Measurements from ENCODE around the gene PCP4L1. TPM values are rescaled to one million over a fixed set of nuclear protein-coding genes. Genes with fewer than 3 reads are reported as not detected.
"Not testable (repeated sequence)": the region's sequence is repeated elsewhere in the genome, so short reads cannot be mapped to it uniquely, and the experiment has no call there.

The PCP4L1 gene
- total RNA-seq, 1 donor from 2014 or later, result 29.3 TPM

DNA sequence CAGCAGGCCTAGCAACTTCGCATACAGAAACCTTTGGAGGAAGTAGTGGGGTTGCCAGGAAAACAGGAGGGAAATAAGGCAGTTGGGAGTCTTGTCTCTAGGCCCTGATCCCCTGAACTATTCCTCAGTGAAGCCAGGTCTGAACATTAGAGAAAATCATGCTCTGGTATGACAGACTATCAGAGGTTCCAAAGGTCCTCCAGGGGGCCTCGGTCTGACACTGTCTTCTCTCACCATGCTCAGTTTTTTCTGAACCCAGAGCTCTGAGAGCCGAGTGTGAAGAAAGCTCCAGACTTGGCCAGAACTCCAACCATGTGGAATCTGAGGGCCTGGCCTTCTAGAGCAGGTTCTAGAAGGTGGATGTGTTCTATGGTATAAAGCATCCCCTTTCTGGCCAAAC lies 28.6 kb upstream of the PCP4L1 start:
- ATAC-seq, result no peak

DNA sequence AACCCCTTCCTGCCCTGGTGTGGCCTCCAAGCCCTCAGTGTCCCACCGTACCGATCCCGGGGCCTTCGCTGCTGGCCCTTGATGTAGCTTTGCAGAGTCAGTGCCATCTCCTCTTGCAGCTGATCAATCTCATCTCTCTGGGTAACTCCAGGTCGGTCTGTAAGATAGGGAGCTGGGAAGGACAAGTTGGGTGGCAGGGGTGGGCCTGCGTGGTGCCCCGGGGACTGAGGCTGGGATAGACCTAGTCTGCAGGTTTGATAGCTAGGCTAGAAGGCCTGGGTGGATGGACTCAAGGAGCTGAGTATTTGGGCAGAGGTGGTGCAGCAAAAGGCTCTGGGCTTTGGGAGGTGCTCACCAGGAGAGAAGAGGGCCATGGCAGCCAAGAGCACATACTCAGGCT lies 27.8 kb upstream of the PCP4L1 start:
- ATAC-seq, result no peak

DNA sequence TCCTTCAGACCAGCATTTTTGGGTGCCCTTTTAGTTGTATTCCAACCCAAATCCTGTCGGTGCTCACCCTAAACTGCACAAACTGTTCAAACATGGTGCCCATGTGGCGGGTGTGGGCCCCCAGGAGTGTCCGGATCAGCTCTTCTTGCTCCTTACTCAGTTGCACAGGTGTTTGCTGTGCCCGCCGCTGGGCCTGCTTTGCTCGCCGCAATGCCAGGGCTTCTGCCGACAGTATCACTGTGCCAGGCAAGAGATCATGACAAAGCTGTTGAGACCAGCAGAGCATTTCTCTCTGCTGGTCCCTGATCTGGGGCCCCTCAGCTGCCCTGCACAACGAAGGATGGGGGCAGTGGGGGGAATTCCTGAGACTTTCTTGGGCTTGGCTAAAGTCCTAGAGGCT lies 25.4 kb upstream of the PCP4L1 start:
- no peak for ATAC-seq

DNA sequence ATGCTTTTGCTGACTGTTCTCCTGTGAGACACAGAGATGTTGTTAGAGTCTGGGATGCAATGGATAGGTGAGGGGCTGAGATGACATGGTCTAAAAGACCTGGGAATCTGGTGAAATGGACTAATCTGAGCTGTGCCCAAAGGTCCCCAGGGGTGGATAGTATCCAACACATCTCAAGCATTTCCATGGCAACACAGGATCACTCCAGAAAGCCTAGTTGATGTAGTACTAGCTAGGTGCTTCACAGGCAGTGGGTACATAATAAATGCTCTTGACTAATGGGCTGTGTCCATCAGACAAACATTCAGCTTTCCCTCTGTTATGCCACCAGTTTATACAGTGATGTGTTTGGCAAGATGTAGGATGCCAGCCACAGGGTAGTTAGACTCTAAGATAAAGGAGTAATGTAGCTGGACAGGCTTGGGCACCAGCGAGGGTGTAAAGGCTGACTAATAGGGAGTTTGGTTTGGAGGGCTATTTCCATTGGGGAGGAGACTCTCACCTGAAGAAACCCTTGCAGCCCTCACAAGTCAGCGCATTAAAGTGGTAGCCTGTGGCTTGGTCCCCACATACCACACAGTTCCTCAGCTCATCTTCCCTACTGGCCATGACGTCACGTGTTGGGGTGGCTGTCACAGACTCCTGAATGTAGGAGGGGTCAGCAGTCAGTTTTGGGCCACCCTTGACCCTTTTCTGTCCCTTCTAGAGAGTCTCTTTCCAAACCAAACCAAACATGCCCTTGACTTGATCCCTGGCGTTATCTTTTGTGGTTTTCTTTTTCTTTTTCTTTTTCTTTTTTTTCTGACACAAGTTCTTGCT lies 22.4 kb upstream of the PCP4L1 start:
- peak; percentile 27 for ATAC-seq

DNA sequence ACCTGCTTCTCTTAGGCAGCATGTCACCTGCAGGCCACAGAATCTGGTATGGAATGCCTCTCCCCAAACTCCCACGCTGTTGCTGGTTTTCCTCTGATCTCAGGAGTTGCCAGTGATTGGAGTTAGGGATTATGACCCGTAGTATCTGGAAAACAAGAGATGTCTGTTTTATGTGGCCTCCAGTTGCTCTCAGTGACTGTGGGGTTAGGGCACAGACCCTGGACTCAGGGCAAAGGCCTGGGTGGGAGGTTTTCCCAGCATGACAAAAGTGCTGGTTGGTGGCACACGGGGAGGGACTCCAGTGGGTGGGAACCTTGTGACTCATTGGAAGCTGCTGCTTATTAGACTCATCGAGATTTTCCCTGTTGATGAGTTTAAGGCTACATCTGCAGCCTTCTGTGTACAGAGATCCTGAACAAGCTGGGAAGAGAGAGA lies 20.5 kb upstream of the PCP4L1 start, which contains the start of gene NR1I3:
TSS of gene NR1I3 (minus strand) at position 165 of the 435 bp plus-strand sequence. CDS start 1,638 bp downstream, outside the sequence.
- peak; percentile 16 for ATAC-seq

DNA sequence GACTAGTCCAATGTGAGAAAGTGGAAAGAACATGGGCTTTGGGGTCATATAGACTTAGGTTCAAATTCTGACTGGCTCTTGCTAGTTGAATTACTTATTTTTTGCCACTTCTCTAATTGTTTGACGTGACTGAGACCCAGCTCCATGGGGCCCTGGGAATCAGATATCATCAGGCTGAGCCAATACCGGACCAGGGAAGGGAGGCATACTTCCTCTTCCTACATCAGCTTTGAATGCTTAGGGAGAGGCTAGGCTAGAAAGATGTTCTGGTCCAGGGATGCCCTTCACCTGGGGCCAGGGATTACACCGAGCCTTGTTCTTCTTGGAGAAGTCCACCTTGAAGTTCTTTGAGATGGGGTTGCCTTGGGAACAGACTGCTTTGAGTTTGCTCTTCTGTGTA lies 16.9 kb upstream of the PCP4L1 start:
- ATAC-seq, result no peak

DNA sequence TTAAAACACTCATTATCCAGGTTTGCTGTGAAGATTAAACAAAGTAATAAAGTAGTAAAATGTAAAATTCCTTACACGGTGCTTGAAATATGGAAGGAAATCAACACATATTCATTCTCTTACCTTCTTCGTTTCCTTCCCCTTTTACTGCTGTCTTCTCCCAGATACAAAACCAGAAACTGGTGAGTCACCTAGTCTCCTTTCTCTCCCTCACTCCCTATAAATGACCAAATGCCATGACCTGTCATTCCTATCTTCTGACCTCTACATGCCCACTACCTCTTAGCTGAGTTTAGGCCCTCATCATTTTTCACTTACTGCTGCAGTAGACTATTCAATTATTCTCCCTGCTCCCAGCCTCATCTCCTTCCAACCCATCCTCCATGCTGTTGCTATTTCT lies 16.2 kb upstream of the PCP4L1 start:
- no peak for ATAC-seq

DNA sequence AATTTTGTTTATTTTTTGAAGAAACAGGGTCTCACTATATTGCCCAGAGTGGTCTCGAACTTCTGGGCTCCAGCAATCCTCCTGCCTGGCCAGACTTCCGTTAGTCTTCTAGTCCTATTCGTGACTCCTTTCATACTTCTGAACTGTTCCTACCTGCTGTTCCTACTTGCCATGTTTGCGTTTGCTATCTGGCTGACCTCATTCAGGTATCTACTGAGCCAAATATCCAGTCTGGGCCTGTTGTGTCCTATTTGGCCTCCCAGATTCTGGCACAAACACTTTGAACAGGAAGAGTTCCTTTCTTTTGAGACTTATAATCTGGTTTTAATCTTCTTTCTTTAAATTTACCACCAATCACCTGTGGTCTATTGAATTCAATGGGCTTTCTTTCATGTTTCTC lies 13.7 kb upstream of the PCP4L1 start:
- peak; percentile 97 for ATAC-seq

DNA sequence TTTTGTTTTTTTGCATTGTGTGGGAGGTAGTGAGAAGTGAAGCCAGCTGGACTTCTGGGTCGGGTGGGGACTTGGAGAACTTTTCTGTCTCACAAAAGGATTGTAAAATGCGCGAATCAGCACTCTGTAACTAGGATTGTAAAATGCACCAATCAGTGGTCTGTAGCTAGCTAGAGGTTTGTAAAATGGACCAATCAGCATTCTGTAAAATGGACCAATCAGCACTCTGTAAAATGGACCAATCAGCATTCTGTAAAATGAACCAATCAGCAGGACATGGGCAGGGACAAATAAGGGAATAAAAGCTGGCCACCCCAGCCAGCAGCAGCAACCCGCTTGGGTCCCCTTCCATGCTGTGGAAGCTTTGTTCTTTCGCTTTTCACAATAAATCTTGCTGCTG lies 8.4 kb upstream of the PCP4L1 start:
- ATAC-seq, result not testable (repeated sequence)

DNA sequence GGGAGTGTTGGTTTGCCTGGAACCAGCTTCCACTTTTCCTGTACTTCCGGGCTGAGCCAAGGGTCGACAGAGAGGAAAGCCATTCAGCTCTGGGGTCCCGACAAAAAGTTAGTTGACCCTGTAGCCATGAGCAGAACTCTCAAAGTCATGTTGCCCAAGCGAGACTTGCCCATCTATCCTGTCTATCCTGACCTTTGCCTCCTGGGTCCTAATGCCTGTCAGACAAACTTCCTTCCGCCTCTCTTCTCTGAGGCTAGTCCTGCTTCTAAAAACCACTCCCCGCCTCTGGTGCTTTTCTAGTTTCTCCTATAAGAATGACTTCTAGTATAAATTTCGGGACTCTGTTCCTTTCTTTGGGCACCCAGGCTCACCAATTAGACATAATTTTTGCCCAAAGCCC lies 7.7 kb upstream of the PCP4L1 start:
- ATAC-seq, result no peak

DNA sequence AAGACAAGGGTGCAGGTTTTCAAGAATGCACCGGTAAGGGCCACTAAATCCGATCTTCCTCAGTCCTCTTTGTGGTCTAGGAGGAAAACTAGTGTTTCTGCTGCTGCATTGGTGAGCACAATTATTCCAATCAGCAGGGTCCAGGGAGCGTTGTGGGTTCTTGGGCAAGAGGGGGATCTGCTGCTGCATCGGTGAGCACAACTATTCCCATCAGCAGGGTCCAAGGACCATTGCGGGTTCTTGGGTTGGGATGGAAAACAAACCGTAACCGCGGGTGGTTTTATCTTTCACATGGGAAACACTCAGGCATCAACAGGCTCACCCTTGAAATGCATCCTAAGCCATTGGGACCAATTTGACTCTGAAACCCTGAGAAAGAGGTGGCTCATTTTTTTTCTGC lies 7.0 kb upstream of the PCP4L1 start:
- ATAC-seq, result no peak

DNA sequence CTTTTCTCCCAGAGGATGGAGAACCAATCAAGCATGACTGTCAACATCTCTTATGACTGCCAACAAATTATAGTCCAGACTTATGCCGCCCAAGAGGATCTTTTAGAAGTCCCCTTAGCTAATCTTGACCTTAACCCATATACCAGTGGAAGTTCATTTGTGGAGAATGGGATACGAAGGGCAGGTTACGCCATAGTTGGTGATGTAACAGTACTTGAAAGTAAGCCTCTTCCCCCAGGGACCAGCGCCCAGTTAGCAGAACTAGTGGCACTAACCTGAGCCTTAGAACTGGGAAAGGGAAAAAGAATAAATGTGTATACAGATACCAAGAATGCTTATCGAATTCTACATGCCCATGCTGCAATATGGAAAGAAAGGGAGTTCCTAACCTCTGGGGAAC lies 3.2 kb upstream of the PCP4L1 start:
- ATAC-seq, result not testable (repeated sequence)

DNA sequence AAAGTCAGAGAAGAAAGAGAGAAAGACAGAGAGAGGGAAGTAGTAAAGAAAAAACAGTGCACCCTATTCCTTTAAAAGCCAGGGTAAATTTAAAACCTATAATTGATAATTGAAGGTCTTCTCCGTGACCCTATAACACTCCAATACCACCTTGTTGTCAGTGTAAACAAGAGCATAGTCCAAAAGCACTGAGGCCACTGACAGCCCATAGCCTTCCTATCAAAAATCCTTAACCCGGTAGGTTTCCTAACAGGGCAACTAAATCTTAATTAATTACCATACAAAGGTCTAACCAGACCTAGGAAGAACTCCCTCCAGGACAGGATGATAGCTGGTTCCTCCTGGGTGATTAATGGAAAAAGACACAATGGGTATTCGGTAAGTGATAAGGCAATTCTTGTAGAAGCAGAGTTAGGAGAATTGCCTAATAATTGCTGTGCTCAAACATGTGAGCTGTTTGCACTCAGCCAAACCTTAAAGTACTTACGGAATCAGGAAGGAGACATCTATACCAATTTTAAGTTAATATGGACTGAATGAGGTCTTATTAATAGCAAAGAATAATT lies 2.5 kb upstream of the PCP4L1 start:
- not testable (repeated sequence) for ATAC-seq

DNA sequence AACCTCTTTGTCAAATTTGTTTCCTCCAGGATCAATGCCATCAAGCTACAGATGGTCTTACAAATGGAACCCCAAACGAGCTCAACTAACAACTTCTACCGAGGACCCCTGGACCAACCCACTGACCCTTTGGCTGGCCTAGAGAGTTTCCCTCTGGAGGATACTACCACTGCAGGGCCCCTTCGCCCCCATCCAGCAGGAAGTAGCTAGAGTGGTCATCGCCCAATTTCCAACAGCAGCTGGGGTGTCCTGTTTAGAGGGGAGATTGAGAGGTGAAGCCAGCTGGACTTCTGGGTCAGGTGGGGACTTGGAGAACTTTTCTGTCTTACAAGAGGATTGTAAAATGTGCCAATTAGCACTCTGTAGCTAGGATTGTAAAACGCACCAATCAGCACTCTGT lies 1.4 kb upstream of the PCP4L1 start:
- not testable (repeated sequence) for ATAC-seq

DNA sequence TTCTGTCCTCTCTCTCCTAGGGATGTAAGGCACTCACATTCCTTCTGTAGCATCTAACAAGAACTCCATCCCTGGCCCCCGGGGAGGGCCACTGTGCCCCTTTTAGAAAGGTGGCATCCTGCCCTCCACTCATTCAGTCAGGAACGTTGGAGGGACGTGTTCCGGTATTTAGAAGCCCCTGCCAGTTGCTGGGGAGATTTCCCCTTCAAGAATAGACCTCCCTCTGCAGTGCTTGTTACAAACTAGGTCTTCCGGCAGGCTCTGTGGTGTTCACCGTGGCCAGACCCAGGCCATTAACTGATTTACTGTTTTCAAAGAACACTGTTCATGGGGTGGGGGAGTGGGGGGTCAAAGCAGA lies 779 bp downstream of the PCP4L1 start:
- ATAC-seq, result no peak

DNA sequence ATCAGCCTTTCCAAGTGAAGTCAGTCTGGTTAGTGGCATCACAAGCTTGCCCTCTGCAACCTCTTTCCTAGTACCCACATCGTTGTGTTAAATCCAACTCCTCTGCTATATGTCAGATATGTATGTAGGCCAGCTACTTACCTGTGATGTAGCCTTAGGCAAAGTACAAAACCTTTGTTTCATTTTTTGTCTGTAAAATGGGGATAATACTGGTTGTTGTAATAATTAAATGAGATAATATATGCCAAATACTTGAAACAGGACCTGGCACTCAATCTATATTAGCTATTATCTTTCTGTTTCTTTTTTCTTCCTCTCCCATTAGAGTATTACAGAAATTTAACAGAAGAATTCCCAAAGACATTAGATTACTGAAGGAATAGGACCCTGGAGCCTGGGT lies 1.2 kb downstream of the PCP4L1 start:
- no peak for ATAC-seq

DNA sequence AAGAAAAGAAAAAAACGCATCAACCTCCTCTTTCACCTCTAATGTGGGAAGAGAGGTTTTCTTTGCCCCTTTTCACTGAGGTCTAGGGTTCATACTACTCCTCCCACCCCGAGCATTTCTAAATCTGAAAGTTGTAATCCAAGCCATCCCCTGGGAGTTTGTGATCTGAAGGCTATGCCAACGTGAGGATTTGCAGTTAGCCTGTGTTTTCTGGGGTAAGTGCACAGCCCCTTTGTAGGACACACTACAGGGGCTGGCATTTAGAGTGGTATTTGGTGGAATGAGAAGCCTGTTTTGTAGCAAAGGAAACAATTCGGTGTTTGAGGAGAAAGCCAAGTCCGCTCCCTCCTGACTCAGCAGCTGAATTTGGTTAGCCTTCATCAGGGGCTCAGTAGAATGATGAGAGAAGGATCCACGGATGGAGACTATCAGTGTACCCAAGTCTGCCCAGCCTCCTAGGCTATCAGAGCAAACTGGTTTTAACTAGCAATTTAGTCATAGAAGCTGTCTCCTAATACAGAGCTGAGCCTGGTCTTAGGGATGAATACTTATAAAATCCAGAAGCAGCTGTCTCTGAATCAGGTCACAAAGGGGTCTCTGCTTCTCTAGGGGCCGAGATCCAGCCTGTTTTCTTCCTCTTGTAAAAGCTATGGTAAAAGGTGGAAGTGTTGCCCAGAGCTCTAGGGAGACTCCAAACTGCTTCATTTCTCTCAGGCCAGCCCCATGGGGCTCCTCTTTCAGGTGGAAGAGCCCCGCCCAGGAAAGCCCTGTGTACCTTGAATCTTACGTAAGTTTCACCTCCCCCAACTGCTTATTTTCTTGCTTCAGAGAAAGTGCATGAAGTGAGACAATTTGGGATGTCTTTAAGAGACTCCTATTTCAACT lies 2.1 kb downstream of the PCP4L1 start:
- peak; percentile 51 for ATAC-seq

DNA sequence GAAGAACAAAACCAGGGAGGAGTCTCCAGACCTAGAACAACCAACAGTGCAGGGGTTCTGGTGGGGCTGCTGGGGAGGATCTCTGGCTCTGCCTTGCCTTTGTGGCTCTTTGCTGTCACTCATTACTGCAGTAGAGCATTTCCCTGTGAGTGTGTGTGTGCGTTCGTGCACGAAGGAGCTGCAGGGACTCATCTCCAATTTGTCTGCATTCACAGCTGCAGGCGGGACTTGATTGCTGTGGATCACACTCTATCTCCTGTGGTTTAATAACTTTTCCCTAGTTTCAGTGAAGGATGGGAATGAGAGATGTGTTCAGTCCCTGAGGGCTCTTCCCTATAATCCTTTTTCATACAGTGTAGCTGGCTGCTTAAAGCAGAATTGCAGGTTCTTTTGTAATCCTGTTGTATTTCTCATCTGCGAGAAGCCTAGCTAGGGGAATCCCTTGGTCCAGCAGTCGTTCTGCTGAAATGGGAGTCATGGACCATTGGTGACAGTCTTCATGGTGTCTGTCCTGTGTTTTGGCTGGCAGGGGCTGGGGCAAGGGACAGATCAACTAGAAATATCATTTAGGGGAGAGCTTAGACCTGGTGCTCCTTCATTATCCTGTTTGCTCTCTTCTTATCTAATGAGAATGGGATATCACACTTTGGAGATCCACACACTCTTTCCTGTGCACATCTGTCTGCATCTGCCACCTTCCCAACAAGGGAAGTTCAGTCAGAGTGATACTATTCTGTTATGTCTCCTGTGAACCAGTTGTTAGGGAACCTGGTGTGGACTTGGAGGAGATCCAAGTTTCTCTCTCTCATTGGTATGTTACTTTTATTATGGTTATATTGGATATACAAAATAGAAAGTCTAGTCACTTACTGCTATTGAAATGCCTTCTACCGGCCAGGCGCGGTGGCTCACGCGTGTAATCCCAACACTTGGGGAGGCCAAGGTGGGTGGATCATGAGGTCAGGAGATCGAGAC lies 3.0 kb downstream of the PCP4L1 start:
- ATAC-seq, result peak; percentile 75

DNA sequence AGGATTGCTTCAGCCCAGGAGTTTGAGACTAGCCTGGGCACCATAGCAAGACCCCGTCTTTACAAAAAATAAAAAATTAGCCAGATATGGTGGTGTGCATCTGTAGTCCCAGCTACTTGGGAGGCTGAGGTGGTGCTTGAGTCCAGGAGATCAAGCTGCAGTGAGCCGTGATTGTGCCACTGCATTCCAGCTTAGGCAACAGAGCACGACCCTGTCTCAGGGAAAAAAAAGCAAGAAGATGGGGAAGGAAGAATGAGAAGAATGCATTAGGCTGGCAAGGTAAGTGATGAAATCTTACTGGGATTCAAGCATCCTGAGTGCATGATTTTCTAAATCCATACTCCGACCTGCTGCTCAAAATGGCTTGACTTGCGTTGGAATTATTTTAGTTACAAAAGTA lies 6.8 kb downstream of the PCP4L1 start:
- no peak for ATAC-seq

DNA sequence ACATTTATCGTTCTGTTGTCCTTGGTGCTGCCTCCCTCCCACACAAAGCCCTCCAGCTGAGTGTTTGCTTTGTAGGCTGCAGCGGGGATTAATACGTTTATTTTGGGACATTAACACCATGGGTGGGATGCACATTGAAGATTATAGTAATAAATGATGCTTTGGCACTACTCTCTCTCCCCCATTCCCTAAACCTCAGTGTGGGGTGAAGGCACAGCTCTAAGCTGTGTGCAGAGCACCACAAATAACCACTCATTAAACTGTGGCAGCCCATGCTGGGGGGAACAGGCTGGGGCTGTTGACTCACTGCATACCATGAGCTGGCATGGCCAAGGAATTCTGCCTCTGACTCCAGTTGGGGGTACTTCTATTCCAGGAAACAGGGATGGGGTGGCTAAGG lies 7.7 kb downstream of the PCP4L1 start:
- no peak for ATAC-seq

DNA sequence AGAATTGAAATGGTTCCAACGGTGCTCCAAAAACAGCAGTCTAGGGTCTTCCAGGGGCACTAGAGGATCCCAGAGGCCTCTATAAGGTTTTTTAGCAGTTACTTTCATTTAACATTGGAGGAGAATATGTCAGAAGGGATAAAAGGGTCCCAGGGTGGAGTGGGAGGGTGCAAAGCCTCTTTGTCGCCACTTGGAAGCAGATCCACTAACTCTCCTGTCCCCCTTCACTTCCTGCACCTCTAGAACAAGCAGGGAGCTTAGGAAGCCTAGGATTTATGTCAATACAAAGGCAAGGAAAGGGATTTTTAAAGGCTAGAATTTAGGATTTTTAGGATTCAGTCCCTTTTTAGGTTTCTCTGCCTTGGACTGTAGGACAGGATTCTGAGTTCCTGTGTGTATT lies 8.3 kb downstream of the PCP4L1 start:
- ATAC-seq, result no peak

DNA sequence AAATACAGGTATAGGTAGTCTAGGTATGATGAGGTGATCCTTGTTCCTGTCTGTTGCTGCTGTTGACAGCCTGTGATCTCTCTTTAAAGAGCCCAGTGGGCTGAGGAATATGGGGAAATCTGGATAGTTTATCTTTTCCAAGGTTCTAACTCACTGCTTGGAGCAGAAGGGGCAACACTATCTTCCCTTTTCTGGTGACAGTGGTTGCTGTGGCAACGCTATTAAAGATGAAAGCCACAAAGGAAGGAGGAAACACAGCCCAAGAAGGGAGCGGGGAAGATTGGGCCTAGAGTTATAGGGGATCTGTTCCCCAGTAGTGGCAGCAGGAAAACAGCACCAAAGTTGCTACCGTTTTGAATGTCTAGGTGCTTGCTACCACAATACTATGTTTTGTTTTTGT lies 8.8 kb downstream of the PCP4L1 start:
- ATAC-seq, result no peak
